HG02763 (cell line): Measurements from ENCODE around the gene ACYP2.
A peak's percentile ranks its signal among the peaks of the same experiment; 100 is the strongest.

ENCODE experiments used
- ATAC-seq: cut with Tn5 transposase; IDR thresholded peaks from one replicate; pipeline ENCODE4 v1.9.1; 2021; ENCODE audit warnings: mild to moderate bottlenecking, moderate library complexity; ENCODE audit not compliant: unreplicated experiment

ACYP2 gene

GRCh38 chr2:54212456-54212855 is 97.0 kb downstream of the ACYP2 start:
- no peak for ATAC-seq

- no peak for ATAC-seq
Measured at GRCh38 chr2:54213082-54213481, 97.7 kb downstream of the ACYP2 start.

GRCh38 chr2:54224997-54225396 is 109.6 kb downstream of the ACYP2 start:
- ATAC-seq, result no peak

- no peak for ATAC-seq
Measured at GRCh38 chr2:54226260-54226659, 110.8 kb downstream of the ACYP2 start.

- no peak for ATAC-seq
Measured at GRCh38 chr2:54227798-54228197, 112.4 kb downstream of the ACYP2 start.

GRCh38 chr2:54228945-54229344 is 113.5 kb downstream of the ACYP2 start:
- ATAC-seq, result no peak

GRCh38 chr2:54233832-54234649 is 118.6 kb downstream of the ACYP2 start:
- no peak for ATAC-seq

GRCh38 chr2:54237428-54237827 is 122.0 kb downstream of the ACYP2 start:
- no peak for ATAC-seq

- no peak for ATAC-seq
Measured at GRCh38 chr2:54239427-54239826, 124.0 kb downstream of the ACYP2 start.

- ATAC-seq, result no peak
Measured at GRCh38 chr2:54240515-54241469, 125.4 kb downstream of the ACYP2 start.

- ATAC-seq, result no peak
Measured at GRCh38 chr2:54247115-54247514, 131.7 kb downstream of the ACYP2 start.

- ATAC-seq, result no peak
Measured at GRCh38 chr2:54249629-54250028, 134.2 kb downstream of the ACYP2 start.

GRCh38 chr2:54254180-54254579 is 138.8 kb downstream of the ACYP2 start:
- ATAC-seq, result no peak

GRCh38 chr2:54255230-54256090 is 140.0 kb downstream of the ACYP2 start:
- no peak for ATAC-seq

- ATAC-seq, result no peak
Measured at GRCh38 chr2:54256091-54256694, 140.8 kb downstream of the ACYP2 start, which contains the start of gene TSPYL6. Gene TSPYL6 (minus strand): TSS chr2:54256229. CDS start chr2:54256151, 78 bp downstream.

GRCh38 chr2:54258166-54258565 is 142.8 kb downstream of the ACYP2 start:
- no peak for ATAC-seq

- peak; percentile 71 for ATAC-seq
Measured at GRCh38 chr2:54259413-54260240, 144.2 kb downstream of the ACYP2 start.

- ATAC-seq, result no peak
Measured at GRCh38 chr2:54260241-54260595, 144.8 kb downstream of the ACYP2 start.

GRCh38 chr2:54261537-54261936 is 146.1 kb downstream of the ACYP2 start:
- ATAC-seq, result no peak
